Fibroblast of the aortic adventitia (primary cell): Measurements from ENCODE around the gene RNF187. TPM values are rescaled to one million over a fixed set of nuclear protein-coding genes. Genes with fewer than 3 reads are reported as not detected.

Experiments used
- DNase-seq: peaks from one replicate; pipeline ENCODE4 v3.0.0-alpha.2; 2010; ENCODE audit warnings: low read depth
- H3K4me3 ChIP-seq: 2 replicates; pipeline ENCODE4 v1.5.1; 2011; ENCODE audit warnings: low read depth, mild to moderate bottlenecking, control low read depth, low read length, moderate library complexity
- CTCF ChIP-seq: IDR thresholded peaks from 2 replicates; pipeline ENCODE4 v1.5.1; 2011; ENCODE audit warnings: mild to moderate bottlenecking, low read length, control low read depth, inconsistent platforms; ENCODE audit not compliant: insufficient read depth
- total RNA-seq: library from RNA; depleted of rRNA; stranded (reverse); fragments of >200 nt; gene quantifications from 2 replicates; pipeline ENCODE4 v1.2.3, GENCODE V29; 2012; ENCODE audit warnings: low replicate concordance

RNF187 gene
- total RNA-seq, 1 donor: 39.8 TPM

GRCh38 chr1:228538831-228539230 lies 51.6 kb downstream of the RNF187 start:
- no peak for DNase-seq
- TF ChIP-seq CTCF: no peak
- no peak overlapping the region for H3K4me3 ChIP-seq

- TF ChIP-seq CTCF: no peak
- DNase-seq: no peak
- H3K4me3 ChIP-seq: no peak overlapping the region
Measured at GRCh38 chr1:228540161-228540917, 53.2 kb downstream of the RNF187 start.

GRCh38 chr1:228541725-228542124 lies 54.5 kb downstream of the RNF187 start:
- DNase-seq: no peak
- no peak for TF ChIP-seq CTCF

GRCh38 chr1:228542376-228542775 lies 55.2 kb downstream of the RNF187 start:
- H3K4me3 ChIP-seq: no peak overlapping the region
- no peak for TF ChIP-seq CTCF
- DNase-seq: no peak

More at GRCh38 chr1:228541725-228542124, 54.5 kb downstream of the RNF187 start:
- H3K4me3 ChIP-seq: no peak overlapping the region

GRCh38 chr1:228542981-228543380 lies 55.8 kb downstream of the RNF187 start:
- no peak for DNase-seq
- H3K4me3 ChIP-seq: no peak overlapping the region
- TF ChIP-seq CTCF: no peak

GRCh38 chr1:228543396-228543795 lies 56.2 kb downstream of the RNF187 start:
- H3K4me3 ChIP-seq: no peak overlapping the region
- no peak for DNase-seq
- no peak for TF ChIP-seq CTCF
